GM12878 (cell line): Measurements from ENCODE around the gene B4GALT5. TPM values are rescaled to one million over a fixed set of nuclear protein-coding genes. Genes with fewer than 3 reads are reported as not detected.

Experiments
- CHD1 ChIP-seq: IDR thresholded peaks from 2 replicates; pipeline ENCODE4 v1.6.1; 2012; ENCODE audit warnings: low read depth, low read length, improper control_type of control experiment
- DPF2 ChIP-seq: fragments of 450-650 bp; IDR thresholded peaks from 2 replicates; pipeline ENCODE4 v1.6.1; 2017; ENCODE audit warnings: mild to moderate bottlenecking
- EGR1 ChIP-seq, 2 experiments: IDR thresholded peaks; 1 replicate in 1 of 2; 2 replicates in 1 of 2; pipeline ENCODE4 v1.6.1; 2011 to 2012; ENCODE audit warnings: low read depth in 2 of 2, low read length in 2 of 2, borderline replicate concordance in 1 of 2, mild to moderate bottlenecking in 1 of 2, moderate library complexity in 1 of 2
- ETV6 ChIP-seq, 2 experiments: fragments of 450-650 bp in 1 of 2; IDR thresholded peaks in 1 of 2; conservative IDR thresholded peaks in 1 of 2; 2 replicates each; pipeline ENCODE4 v1.6.1; 2014; ENCODE audit warnings: antibody characterized with exemption in 1 of 2, borderline replicate concordance in 1 of 2, low read depth in 1 of 2, mild to moderate bottlenecking in 1 of 2, moderate library complexity in 1 of 2
- HCFC1 ChIP-seq: fragments of 150-350 bp; IDR thresholded peaks from 2 replicates; pipeline ENCODE4 v1.6.1; 2014; ENCODE audit warnings: low read length
- IKZF1 ChIP-seq: fragments of 450-650 bp; conservative IDR thresholded peaks from 2 replicates; pipeline ENCODE4 v1.6.1; 2017; ENCODE audit warnings: antibody characterized with exemption, mild to moderate bottlenecking
- IKZF2 ChIP-seq, 2 experiments: fragments of 450-650 bp; IDR thresholded peaks; 2 replicates each; pipeline ENCODE4 v1.6.1; 2017; ENCODE audit warnings: mild to moderate bottlenecking in 2 of 2, moderate library complexity in 2 of 2
- KLF5 ChIP-seq: fragments of 450-650 bp; IDR thresholded peaks from 2 replicates; pipeline ENCODE4 v1.6.1; 2014; ENCODE audit warnings: mild to moderate bottlenecking; ENCODE audit not compliant: partially characterized antibody
- MEF2A ChIP-seq: IDR thresholded peaks from 2 replicates; pipeline ENCODE4 v1.6.1; 2011; ENCODE audit warnings: low read depth, mild to moderate bottlenecking, low read length, moderate library complexity; ENCODE audit not compliant: insufficient read depth
- MXI1 ChIP-seq: fragments of 150-350 bp; IDR thresholded peaks from 2 replicates; pipeline ENCODE4 v1.6.1; 2011; ENCODE audit warnings: low read depth, mild to moderate bottlenecking, inconsistent platforms, low read length, improper control_type of control experiment
- MYC ChIP-seq: IDR thresholded peaks from 2 replicates; pipeline ENCODE4 v1.6.1; 2011; ENCODE audit warnings: mild to moderate bottlenecking, low read length, moderate library complexity, inconsistent platforms; ENCODE audit not compliant: insufficient read depth, insufficient replicate concordance, insufficient read length, severe bottlenecking
- NFXL1 ChIP-seq: fragments of 450-650 bp; IDR thresholded peaks from 2 replicates; pipeline ENCODE4 v1.6.1; 2017; ENCODE audit warnings: antibody characterized with exemption, mild to moderate bottlenecking, borderline replicate concordance
- PAX8 ChIP-seq: fragments of 450-650 bp; IDR thresholded peaks from 2 replicates; pipeline ENCODE4 v1.6.1; 2017; ENCODE audit warnings: mild to moderate bottlenecking, moderate library complexity
- PML ChIP-seq: IDR thresholded peaks from 2 replicates; pipeline ENCODE4 v1.6.1; 2012; ENCODE audit warnings: low read length, inconsistent platforms
- RB1 ChIP-seq: fragments of 450-650 bp; formaldehyde crosslinking; IDR thresholded peaks from 2 replicates; pipeline ENCODE4 v1.6.1; 2017; ENCODE audit warnings: mild to moderate bottlenecking, borderline replicate concordance
- RBBP5 ChIP-seq: fragments of 200-600 bp; sonication (generic); conservative IDR thresholded peaks from 2 replicates; pipeline ENCODE4 v1.6.1; 2016
- SMC3 ChIP-seq: IDR thresholded peaks from 2 replicates; pipeline ENCODE4 v1.6.1; 2011; ENCODE audit warnings: low read length, improper control_type of control experiment, borderline replicate concordance
- SPI1 ChIP-seq: IDR thresholded peaks from 2 replicates; pipeline ENCODE4 v1.6.1; 2011; ENCODE audit warnings: low read depth, mild to moderate bottlenecking, low read length, moderate library complexity, borderline replicate concordance; ENCODE audit not compliant: insufficient read depth
- TAF1 ChIP-seq: IDR thresholded peaks from 2 replicates; pipeline ENCODE4 v1.6.1; 2011; ENCODE audit warnings: mild to moderate bottlenecking, low read depth, low read length, borderline replicate concordance
- YY1 ChIP-seq: IDR thresholded peaks from 2 replicates; pipeline ENCODE4 v1.6.1; 2011; ENCODE audit warnings: low read depth, mild to moderate bottlenecking, low read length
- polyA plus RNA-seq, 11 experiments: library from polyadenylated mRNA; depleted of rRNA in 4 of 11; unstranded in 6 of 11; stranded (reverse) in 5 of 11; fragments of >200 nt; fragmentation: Nextera tagmentation in 4 of 11; fragmentation: Illumina TruSeq in 1 of 11; extraction: Ambion mirVana in 4 of 11; extraction: Trizol in 1 of 11; gene quantifications; 1 replicate in 1 of 11; 2 replicates in 10 of 11; pipeline versions ENCODE4 v1.2.1 to v1.2.3, GENCODE V29; 2011 to 2016; ENCODE audit warnings: inconsistent platforms in 2 of 11, missing spikeins in 2 of 11, low read depth in 1 of 11
- total RNA-seq, 4 experiments: library from RNA; depleted of rRNA in 3 of 4; stranded (reverse); fragments of >200 nt in 3 of 4; fragmentation: Illumina TruSeq in 1 of 4; extraction: Trizol in 1 of 4; gene quantifications; 2 replicates each; pipeline versions ENCODE4 v1.2.1 to v1.2.3, GENCODE V29; 2013 to 2021
- TF ChIP-seq, protein P1 (sequence below): fragments of 450-650 bp; IDR thresholded peaks from 2 replicates; pipeline ENCODE4 v1.6.1; 2016; ENCODE audit warnings: mild to moderate bottlenecking
- TF ChIP-seq, protein P2 (sequence below): fragments of 450-650 bp; IDR thresholded peaks from 2 replicates; pipeline ENCODE4 v1.6.1; 2018; ENCODE audit warnings: mild to moderate bottlenecking, low read depth, moderate library complexity; ENCODE audit not compliant: partially characterized antibody
- TF ChIP-seq, protein P3 (sequence below): fragments of 450-650 bp; formaldehyde crosslinking; IDR thresholded peaks from 2 replicates; pipeline ENCODE4 v1.4.0; 2020; ENCODE audit warnings: mild to moderate bottlenecking, moderate library complexity

The B4GALT5 gene
- total and polyA plus RNA-seq, 10 of the 15 experiments (the other 5 are each of a cell fraction or from before 2014, with no cell fraction given), result 2.0 to 55.5 (median 20.2) TPM

DNA sequence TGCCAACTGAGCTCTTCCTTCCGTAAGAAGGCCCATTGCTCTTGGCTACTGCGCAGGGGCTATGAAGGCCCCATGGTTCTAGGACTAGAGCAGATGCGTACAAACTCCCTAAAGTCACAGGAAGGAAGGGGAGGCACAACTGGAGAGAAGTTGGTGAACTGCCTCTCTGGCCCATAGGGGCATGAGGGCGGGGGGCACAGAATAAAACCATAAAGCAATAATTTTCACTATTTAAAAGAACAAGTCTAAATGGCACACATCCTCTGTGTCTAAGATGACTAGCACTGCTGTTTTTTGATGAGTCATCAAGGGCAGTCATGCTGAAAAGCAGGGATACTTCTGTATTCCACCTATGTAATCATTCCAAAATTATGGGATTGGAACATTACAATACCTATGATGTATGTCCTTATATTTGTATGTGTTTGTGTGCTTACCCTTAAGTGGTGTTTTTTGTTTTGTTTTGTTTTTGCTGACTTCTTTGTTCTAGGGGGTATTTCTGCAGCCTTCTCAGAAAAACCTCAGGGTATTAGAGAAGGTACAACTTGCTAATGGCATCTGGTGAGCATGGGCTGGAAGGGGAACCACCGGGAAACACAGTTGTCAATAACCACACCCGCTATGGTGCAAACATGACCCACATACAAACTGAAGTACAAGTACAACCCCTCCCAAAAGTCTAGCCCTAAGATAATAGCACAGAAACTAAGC, 36.9 kb downstream of the B4GALT5 start (continued):
- TF ChIP-seq YY1 (peak; percentile 44; the same call in 1 of the 2 replicates), EGR1 (IDR thresholded peaks at IDR 0.05; ENCODE audit: borderline replicate concordance in 1 of 2, low read depth in 2 of 2, low read length in 2 of 2) (no peak), RB1 (no peak), TAF1 (no peak), PAX8 (no peak), IKZF2 (IDR thresholded peaks at IDR 0.05) (peak; percentile 94), CHD1 (no peak), SPI1 (peak; percentile 7; the same call in 1 of the 2 replicates), NFXL1 (no peak), ETV6 (conservative IDR thresholded peaks at IDR 0.05 in 1 of 2, IDR thresholded peaks at IDR 0.05 in 1 of 2; ENCODE audit: borderline replicate concordance in 1 of 2, low read depth in 1 of 2) (peak in 1 of 2 experiments; percentile 56; a peak in 1 of 4 replicates), KLF5 (no peak), RBBP5 (no peak), IKZF1 (peak; percentile 86), PML (no peak), HCFC1 (no peak), MEF2A (no peak), MYC (no peak), MXI1 (no peak), SMC3 (no peak), DPF2 (peak; percentile 77)
- TF ChIP-seq, protein P1, sequence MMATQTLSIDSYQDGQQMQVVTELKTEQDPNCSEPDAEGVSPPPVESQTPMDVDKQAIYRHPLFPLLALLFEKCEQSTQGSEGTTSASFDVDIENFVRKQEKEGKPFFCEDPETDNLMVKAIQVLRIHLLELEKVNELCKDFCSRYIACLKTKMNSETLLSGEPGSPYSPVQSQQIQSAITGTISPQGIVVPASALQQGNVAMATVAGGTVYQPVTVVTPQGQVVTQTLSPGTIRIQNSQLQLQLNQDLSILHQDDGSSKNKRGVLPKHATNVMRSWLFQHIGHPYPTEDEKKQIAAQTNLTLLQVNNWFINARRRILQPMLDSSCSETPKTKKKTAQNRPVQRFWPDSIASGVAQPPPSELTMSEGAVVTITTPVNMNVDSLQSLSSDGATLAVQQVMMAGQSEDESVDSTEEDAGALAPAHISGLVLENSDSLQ, result peak; percentile 47; the same call in 1 of the 2 replicates
- TF ChIP-seq, protein P2, sequence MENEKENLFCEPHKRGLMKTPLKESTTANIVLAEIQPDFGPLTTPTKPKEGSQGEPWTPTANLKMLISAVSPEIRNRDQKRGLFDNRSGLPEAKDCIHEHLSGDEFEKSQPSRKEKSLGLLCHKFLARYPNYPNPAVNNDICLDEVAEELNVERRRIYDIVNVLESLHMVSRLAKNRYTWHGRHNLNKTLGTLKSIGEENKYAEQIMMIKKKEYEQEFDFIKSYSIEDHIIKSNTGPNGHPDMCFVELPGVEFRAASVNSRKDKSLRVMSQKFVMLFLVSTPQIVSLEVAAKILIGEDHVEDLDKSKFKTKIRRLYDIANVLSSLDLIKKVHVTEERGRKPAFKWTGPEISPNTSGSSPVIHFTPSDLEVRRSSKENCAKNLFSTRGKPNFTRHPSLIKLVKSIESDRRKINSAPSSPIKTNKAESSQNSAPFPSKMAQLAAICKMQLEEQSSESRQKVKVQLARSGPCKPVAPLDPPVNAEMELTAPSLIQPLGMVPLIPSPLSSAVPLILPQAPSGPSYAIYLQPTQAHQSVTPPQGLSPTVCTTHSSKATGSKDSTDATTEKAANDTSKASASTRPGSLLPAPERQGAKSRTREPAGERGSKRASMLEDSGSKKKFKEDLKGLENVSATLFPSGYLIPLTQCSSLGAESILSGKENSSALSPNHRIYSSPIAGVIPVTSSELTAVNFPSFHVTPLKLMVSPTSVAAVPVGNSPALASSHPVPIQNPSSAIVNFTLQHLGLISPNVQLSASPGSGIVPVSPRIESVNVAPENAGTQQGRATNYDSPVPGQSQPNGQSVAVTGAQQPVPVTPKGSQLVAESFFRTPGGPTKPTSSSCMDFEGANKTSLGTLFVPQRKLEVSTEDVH, result no peak
- TF ChIP-seq, protein P3, sequence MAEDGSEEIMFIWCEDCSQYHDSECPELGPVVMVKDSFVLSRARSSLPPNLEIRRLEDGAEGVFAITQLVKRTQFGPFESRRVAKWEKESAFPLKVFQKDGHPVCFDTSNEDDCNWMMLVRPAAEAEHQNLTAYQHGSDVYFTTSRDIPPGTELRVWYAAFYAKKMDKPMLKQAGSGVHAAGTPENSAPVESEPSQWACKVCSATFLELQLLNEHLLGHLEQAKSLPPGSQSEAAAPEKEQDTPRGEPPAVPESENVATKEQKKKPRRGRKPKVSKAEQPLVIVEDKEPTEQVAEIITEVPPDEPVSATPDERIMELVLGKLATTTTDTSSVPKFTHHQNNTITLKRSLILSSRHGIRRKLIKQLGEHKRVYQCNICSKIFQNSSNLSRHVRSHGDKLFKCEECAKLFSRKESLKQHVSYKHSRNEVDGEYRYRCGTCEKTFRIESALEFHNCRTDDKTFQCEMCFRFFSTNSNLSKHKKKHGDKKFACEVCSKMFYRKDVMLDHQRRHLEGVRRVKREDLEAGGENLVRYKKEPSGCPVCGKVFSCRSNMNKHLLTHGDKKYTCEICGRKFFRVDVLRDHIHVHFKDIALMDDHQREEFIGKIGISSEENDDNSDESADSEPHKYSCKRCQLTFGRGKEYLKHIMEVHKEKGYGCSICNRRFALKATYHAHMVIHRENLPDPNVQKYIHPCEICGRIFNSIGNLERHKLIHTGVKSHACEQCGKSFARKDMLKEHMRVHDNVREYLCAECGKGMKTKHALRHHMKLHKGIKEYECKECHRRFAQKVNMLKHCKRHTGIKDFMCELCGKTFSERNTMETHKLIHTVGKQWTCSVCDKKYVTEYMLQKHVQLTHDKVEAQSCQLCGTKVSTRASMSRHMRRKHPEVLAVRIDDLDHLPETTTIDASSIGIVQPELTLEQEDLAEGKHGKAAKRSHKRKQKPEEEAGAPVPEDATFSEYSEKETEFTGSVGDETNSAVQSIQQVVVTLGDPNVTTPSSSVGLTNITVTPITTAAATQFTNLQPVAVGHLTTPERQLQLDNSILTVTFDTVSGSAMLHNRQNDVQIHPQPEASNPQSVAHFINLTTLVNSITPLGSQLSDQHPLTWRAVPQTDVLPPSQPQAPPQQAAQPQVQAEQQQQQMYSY, result no peak
